Esophagus squamous epithelium (tissue), 5 donors: Measurements from ENCODE around the gene FBN3. TPM values are rescaled to one million over a fixed set of nuclear protein-coding genes. Genes with fewer than 3 reads are reported as not detected.
"Not testable (repeated sequence)": the region's sequence is repeated elsewhere in the genome, so short reads cannot be mapped to it uniquely, and the experiment has no call there.

Source experiments
- DNase-seq: peaks from one replicate; lab custom pipeline; 2025; lab: John Stamatoyannopoulos, UW
- H3K27ac ChIP-seq, 4 donors: fragments of 200-600 bp; sonication (generic); one replicate each; pipeline ENCODE4 v1.5.1; 2016 to 2019; ENCODE audit warnings: mild to moderate bottlenecking in 1 of 4
- H3K27me3 ChIP-seq, 4 donors: fragments of 200-600 bp; sonication (generic); 1 replicate in 3 of 4; 2 replicates in 1 of 4; pipeline versions ENCODE4 v1.5.1 to v1.6.0; 2017 to 2021; ENCODE audit warnings: antibody characterized with exemption in 1 of 4
- H3K36me3 ChIP-seq, 3 donors: fragments of 200-600 bp; sonication (generic); one replicate each; pipeline ENCODE4 v1.5.1; 2016 to 2019
- H3K4me1 ChIP-seq, 3 donors: fragments of 200-600 bp; sonication (generic); one replicate each; pipeline ENCODE4 v1.5.1; 2017 to 2019
- H3K4me3 ChIP-seq, 4 donors: fragments of 200-600 bp; sonication (generic); 1 replicate in 3 of 4; 2 replicates in 1 of 4; pipeline ENCODE4 v1.5.1; 2016 to 2019; ENCODE audit warnings: mild to moderate bottlenecking in 2 of 4, moderate library complexity in 1 of 4
- H3K9me3 ChIP-seq, 3 donors: fragments of 200-600 bp; sonication (generic); one replicate each; pipeline ENCODE4 v1.5.1; 2016 to 2019
- POLR2A ChIP-seq, 4 donors: fragments of 450-650 bp; IDR thresholded peaks; one replicate each; pipeline ENCODE4 v1.6.1; 2017; ENCODE audit warnings: antibody characterized with exemption in 4 of 4, mild to moderate bottlenecking in 4 of 4, moderate library complexity in 3 of 4
- WGBS, 2 donors: methylation state at CpG; one replicate each; pipeline ENCODE4 v1.1.5; 2018; 5-methylcytosine and 5-hydroxymethylcytosine counted together
- intact Hi-C: fragments of 100-400 bp; cut with DNase I; formaldehyde crosslinking; loops from one replicate; pipeline ENCODE4 v1.15.0; 2022
- total RNA-seq, 4 donors: library from RNA; depleted of rRNA; stranded (reverse); fragments of >200 nt; gene quantifications; one replicate each; pipeline ENCODE4 v1.1.0, GENCODE V29; 2016
- TF ChIP-seq, protein P1 (sequence below), 6 experiments: fragments of 450-650 bp in 4 of 6; fragments of 200-600 bp in 2 of 6; sonication (generic) in 2 of 6; IDR thresholded peaks; one replicate each; pipeline ENCODE4 v1.5.1; 2016 to 2019; ENCODE audit warnings: antibody characterized with exemption in 6 of 6, mild to moderate bottlenecking in 4 of 6, moderate library complexity in 4 of 6
- donor health status: DM: yes; HTN: yes; CAD: no.

FBN3 gene
- total RNA-seq, 4 donors from 2014 or later = 0.09 TPM; not detected in 3

GRCh38 chr19:8167985-8168384 is 18.6 kb upstream of the FBN3 start:
- no peaks in the 10 kb centered on the region for H3K9me3 ChIP-seq
- H3K4me3 ChIP-seq = no peak overlapping the region
- H3K36me3 ChIP-seq = no peaks in the 10 kb centered on the region
- 39 to 50% methylated on average over 5 to 6 of the region's 6 CpGs for WGBS, 2 donors
- H3K4me1 ChIP-seq = no peaks in the 10 kb centered on the region
- TF ChIP-seq, protein P1, sequence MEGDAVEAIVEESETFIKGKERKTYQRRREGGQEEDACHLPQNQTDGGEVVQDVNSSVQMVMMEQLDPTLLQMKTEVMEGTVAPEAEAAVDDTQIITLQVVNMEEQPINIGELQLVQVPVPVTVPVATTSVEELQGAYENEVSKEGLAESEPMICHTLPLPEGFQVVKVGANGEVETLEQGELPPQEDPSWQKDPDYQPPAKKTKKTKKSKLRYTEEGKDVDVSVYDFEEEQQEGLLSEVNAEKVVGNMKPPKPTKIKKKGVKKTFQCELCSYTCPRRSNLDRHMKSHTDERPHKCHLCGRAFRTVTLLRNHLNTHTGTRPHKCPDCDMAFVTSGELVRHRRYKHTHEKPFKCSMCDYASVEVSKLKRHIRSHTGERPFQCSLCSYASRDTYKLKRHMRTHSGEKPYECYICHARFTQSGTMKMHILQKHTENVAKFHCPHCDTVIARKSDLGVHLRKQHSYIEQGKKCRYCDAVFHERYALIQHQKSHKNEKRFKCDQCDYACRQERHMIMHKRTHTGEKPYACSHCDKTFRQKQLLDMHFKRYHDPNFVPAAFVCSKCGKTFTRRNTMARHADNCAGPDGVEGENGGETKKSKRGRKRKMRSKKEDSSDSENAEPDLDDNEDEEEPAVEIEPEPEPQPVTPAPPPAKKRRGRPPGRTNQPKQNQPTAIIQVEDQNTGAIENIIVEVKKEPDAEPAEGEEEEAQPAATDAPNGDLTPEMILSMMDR (IDR thresholded peaks at IDR 0.05) = no peak
- TF ChIP-seq POLR2A (IDR thresholded peaks at IDR 0.05) = no peak
- intact Hi-C loops = no loop called here
- no peaks in the 10 kb centered on the region for H3K27me3 ChIP-seq
- no peak for DNase-seq
- H3K27ac ChIP-seq = no peak overlapping the region

DNA sequence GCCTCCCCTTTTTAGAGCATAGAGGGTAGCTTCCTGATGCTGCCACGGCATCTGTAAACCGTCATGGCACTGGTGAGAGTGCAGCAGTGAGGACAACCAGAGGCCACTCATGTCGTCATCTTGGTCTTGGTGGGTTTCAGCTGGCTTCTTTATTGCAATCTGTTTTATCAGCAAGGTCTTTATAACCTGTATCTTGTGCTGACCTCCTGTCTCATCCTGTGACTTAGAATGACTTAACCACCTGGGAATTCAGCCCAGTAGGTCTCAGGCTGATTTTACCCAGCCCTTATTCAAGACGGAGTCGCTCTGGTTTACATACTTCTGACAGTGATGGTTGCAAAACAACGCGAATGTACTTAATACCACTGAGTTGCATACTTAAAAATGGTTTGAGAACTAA is 14.4 kb upstream of the FBN3 start:
- no peak overlapping the region for H3K27ac ChIP-seq
- no peaks in the 10 kb centered on the region for H3K9me3 ChIP-seq
- intact Hi-C loops = no loop called here
- no peaks in the 10 kb centered on the region for H3K27me3 ChIP-seq
- WGBS, 2 donors = 50 to 54% methylated on average over 7 of the region's 7 CpGs
- H3K36me3 ChIP-seq = no peaks in the 10 kb centered on the region
- no peaks in the 10 kb centered on the region for H3K4me1 ChIP-seq
- no peak overlapping the region for H3K4me3 ChIP-seq
- TF ChIP-seq, protein P1 (IDR thresholded peaks at IDR 0.05) = no peak
- no peak for TF ChIP-seq POLR2A (IDR thresholded peaks at IDR 0.05)
- no peak for DNase-seq

DNA sequence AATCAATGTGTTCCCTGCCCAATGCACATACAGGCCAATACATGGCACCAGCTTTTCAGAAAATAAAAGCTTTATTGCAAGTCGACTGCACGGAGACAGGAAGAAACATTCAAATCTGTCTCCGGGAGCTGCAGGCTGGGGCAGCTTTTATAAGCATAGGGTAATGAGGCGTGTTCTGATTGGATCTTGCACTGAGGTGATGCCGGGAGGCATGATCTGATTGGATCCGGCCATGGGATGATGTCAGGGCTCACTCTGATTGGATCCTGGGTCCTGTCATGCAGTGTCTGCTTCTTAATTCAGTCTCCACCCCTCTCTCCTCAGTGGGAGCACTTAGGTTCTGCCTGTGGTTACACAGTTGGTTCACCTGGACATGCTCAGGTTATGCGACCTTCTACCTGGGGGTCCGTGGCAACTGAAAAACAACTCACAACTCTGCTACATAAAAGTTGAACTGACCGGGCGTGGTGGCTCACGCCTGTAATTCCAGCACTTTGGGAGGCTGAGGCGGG is 11.8 kb upstream of the FBN3 start:
- H3K4me1 ChIP-seq = no peaks in the 10 kb centered on the region
- 64 to 73% methylated on average over 10 of the region's 12 CpGs for WGBS, 2 donors
- TF ChIP-seq POLR2A (IDR thresholded peaks at IDR 0.05) = no peak
- TF ChIP-seq, protein P1 (IDR thresholded peaks at IDR 0.05) = no peak
- no peaks in the 10 kb centered on the region for H3K27me3 ChIP-seq
- no peaks in the 10 kb centered on the region for H3K36me3 ChIP-seq
- H3K9me3 ChIP-seq = no peaks in the 10 kb centered on the region
- no peak overlapping the region for H3K27ac ChIP-seq
- DNase-seq = no peak
- H3K4me3 ChIP-seq = no peak overlapping the region
- intact Hi-C loops = no loop called here

DNA sequence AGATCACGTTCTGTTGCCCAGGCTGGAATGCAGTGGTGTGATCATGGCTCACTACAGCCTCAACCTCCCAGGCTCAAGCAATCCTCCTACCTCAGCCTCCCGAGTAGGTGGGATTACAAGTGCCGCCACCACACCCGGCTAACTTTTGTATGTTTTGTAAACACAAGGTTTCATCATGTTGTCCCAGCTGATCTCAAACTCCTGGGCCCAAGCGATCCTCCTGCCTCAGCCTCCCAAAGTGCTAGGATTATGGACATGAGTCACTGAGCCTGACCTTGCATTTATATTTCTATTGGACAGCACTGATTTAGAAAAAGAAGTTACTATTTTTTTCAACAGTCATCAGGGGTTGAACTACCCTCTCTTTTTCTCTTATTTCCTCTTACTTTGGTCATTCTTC is 9.9 kb upstream of the FBN3 start:
- intact Hi-C loops = loop anchor here (5.0 kb wide), 1 partner anchor 93 kb away; no protein-coding TSS in a partner anchor
- H3K27me3 ChIP-seq, DNase-seq, H3K9me3 ChIP-seq, H3K27ac ChIP-seq, H3K36me3 ChIP-seq, H3K4me3 ChIP-seq, H3K4me1 ChIP-seq: not testable (repeated sequence)
- 88 to 90% methylated on average over 5 of the region's 5 CpGs for WGBS, 2 donors

- H3K4me3 ChIP-seq = no peak overlapping the region
- no peak for DNase-seq
- no peaks in the 10 kb centered on the region for H3K9me3 ChIP-seq
- intact Hi-C loops = loop anchor here (5.0 kb wide), 1 partner anchor 94 kb away; no protein-coding TSS in a partner anchor
- H3K27ac ChIP-seq = no peak overlapping the region
- TF ChIP-seq, protein P1 (IDR thresholded peaks at IDR 0.05) = peak; percentile 48 to 82 (median 64)
- no peak for TF ChIP-seq POLR2A (IDR thresholded peaks at IDR 0.05)
- H3K27me3 ChIP-seq = peaks cover 0 to 7% (median 0%) of the 10 kb centered on the region in 4 donors
- 39 to 40% methylated on average over 14 of the region's 14 CpGs for WGBS, 2 donors
- peaks cover 8 to 9% (median 8%) of the 10 kb centered on the region in 3 donors for H3K4me1 ChIP-seq
- H3K36me3 ChIP-seq = no peaks in the 10 kb centered on the region
These were observed 9.2 kb upstream of the FBN3 start for GRCh38 chr19:8158411-8159074.
